Mesothelial cell of epicardium (in vitro differentiated cells): ENCODE data around the gene P2RY1. TPM values are rescaled to one million over a fixed set of nuclear protein-coding genes. Genes with fewer than 3 reads are reported as not detected.

Source experiments
- DNase-seq, 2 experiments: peaks; one replicate each; pipeline ENCODE4 v3.0.0; 2021; ENCODE audit warnings: low spot score in 2 of 2; ENCODE audit not compliant: unreplicated experiment in 2 of 2
- H3K27ac Mint-ChIP-seq: 2 replicates; pipeline ENCODE4 v1.8.0; 2021; ENCODE audit warnings: mixed read lengths
- H3K27me3 Mint-ChIP-seq: 2 replicates; pipeline ENCODE4 v1.8.0; 2021; ENCODE audit warnings: low read depth, mixed read lengths
- H3K36me3 Mint-ChIP-seq: 2 replicates; pipeline ENCODE4 v1.8.0; 2021; ENCODE audit warnings: mixed read lengths
- H3K4me1 Mint-ChIP-seq: 2 replicates; pipeline ENCODE4 v1.8.0; 2021; ENCODE audit warnings: mixed read lengths
- H3K4me3 Mint-ChIP-seq: 2 replicates; pipeline ENCODE4 v1.8.0; 2021; ENCODE audit warnings: mild to moderate bottlenecking, moderate library complexity, mixed read lengths
- H3K9me3 Mint-ChIP-seq: 2 replicates; pipeline ENCODE4 v1.8.0; 2021; ENCODE audit warnings: mixed read lengths
- total RNA-seq: library from RNA; stranded (reverse); gene quantifications from 3 replicates; pipeline ENCODE4 v1.2.1, GENCODE V29; 2021
- TF ChIP-seq, protein P1 (sequence below): fragments of 200-600 bp; sonication (generic); IDR thresholded peaks from one replicate; pipeline ENCODE4 v1.5.0; 2021; ENCODE audit warnings: antibody characterized with exemption; ENCODE audit not compliant: unreplicated experiment

Gene P2RY1
- total RNA-seq, 1 donor from 2014 or later: 8.5 TPM

DNA sequence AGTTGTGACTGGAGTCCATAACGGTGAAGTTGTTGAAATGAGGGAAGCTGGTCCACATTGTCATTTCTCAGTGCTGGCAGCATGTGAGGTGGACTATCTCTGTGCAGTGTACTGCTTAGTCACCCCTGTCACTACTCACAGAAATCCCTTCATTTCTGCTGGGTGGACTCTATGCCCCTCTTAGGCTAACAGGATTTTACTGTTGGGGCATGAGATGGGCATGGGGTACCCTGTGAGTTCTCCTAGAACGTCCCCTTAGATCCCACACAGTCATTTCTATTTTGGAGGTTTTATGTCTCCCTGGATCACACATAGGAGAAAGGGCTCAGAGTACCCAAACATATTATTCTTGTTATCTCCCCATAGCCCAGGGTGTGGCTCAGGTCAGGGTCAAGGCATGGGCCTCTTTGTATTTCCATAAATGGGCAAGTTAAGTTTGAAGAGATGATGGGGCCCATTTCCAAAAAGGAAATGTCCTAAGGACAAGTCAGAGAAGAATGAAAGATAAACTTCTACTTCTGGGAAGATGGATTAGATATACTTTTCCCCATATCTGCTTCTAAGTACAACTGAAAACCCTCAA is 15.2 kb downstream of the P2RY1 start:
- Mint-ChIP-seq H3K27ac (no peak overlapping the region), H3K4me3 (no peak overlapping the region), H3K9me3 (peaks cover 21% of the 10 kb centered on the region), H3K36me3 (peaks cover 6% of the 10 kb centered on the region), H3K4me1 (no peaks in the 10 kb centered on the region), H3K27me3 (no peaks in the 10 kb centered on the region)
- DNase-seq: no peak
- TF ChIP-seq, protein P1, sequence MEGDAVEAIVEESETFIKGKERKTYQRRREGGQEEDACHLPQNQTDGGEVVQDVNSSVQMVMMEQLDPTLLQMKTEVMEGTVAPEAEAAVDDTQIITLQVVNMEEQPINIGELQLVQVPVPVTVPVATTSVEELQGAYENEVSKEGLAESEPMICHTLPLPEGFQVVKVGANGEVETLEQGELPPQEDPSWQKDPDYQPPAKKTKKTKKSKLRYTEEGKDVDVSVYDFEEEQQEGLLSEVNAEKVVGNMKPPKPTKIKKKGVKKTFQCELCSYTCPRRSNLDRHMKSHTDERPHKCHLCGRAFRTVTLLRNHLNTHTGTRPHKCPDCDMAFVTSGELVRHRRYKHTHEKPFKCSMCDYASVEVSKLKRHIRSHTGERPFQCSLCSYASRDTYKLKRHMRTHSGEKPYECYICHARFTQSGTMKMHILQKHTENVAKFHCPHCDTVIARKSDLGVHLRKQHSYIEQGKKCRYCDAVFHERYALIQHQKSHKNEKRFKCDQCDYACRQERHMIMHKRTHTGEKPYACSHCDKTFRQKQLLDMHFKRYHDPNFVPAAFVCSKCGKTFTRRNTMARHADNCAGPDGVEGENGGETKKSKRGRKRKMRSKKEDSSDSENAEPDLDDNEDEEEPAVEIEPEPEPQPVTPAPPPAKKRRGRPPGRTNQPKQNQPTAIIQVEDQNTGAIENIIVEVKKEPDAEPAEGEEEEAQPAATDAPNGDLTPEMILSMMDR: no peak

DNA sequence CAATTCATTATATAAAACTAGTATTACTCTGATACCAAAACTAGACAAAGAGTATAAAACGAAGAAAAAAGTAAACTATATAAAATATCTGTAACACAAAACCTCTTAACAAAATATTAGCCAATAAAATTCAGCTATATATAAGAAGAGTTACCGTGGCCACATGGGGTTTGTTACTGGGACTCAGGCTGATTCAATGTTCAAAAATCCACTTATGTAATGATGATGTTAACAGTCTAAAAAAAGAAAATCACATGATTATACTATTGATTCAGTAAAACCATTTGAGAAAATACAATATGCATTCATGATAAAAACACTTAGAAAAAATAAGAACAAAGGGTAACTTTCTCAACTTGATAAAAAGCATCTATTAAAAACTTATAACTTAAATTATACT is 18.3 kb downstream of the P2RY1 start:
- TF ChIP-seq, protein P1: no peak
- no peaks in the 10 kb centered on the region for H3K27me3 Mint-ChIP-seq
- no peak for DNase-seq
- H3K4me3 Mint-ChIP-seq: no peak overlapping the region
- H3K27ac Mint-ChIP-seq: no peak overlapping the region
- H3K36me3 Mint-ChIP-seq: no peaks in the 10 kb centered on the region
- H3K9me3 Mint-ChIP-seq: peaks cover 11% of the 10 kb centered on the region
- no peaks in the 10 kb centered on the region for H3K4me1 Mint-ChIP-seq

DNA sequence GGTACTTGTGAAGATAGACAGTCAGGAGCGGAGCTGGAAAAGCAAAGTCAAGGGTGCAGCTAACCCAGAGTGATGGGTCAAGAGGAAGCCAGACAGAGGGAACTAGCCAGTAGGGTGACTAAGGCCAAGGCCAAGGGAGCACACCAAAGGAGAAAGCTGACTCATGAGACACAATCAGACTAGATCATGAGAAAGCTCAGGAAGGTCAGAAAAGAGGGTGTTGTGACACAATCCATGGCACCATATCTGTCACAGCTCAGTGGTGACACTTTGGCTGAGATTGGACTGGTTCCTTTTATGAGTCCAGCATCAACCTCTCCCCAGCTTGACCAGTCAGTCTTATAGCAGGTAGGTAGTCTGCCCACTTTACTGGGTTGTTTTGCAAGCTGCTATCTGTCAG is 22.2 kb downstream of the P2RY1 start:
- Mint-ChIP-seq H3K27me3 (no peaks in the 10 kb centered on the region), H3K4me3 (no peak overlapping the region), H3K27ac (no peak overlapping the region), H3K36me3 (no peaks in the 10 kb centered on the region), H3K9me3 (no peaks in the 10 kb centered on the region), H3K4me1 (peaks cover 5% of the 10 kb centered on the region)
- DNase-seq: no peak
- TF ChIP-seq, protein P1: no peak

DNA sequence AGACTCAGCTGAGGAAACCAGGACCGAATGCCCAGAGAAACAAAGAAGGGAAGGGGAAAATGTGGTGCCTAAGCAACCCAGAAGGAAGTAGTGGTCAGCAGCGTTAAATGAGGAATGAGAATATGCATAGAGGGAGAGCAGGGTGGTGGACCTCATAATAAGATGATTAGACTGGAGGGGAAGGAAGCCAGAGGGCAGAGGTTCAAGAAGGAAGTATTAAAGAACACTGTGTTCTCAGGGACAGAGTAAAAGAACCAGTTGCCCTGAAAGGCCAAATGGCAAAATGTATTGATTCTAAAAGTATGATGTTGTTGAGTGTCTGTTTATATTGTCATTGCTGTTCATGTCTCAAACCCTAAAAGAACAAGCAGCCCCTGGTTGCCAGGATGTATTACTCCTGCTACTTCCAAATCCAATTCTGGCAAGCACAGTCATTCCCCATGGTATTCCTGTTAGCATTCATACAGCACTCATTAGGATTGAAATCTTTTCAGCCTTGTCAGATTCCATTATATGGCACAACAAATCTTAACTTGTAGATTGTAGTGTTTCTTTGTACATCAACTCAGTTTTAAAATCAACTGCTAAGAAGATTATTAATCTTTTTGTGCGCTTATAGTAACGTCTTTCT is 23.4 kb downstream of the P2RY1 start:
- TF ChIP-seq, protein P1: no peak
- no peak for DNase-seq
- no peaks in the 10 kb centered on the region for H3K9me3 Mint-ChIP-seq
- H3K27ac Mint-ChIP-seq: no peak overlapping the region
- no peaks in the 10 kb centered on the region for H3K27me3 Mint-ChIP-seq
- H3K36me3 Mint-ChIP-seq: no peaks in the 10 kb centered on the region
- peaks cover 15% of the 10 kb centered on the region for H3K4me1 Mint-ChIP-seq
- H3K4me3 Mint-ChIP-seq: no peak overlapping the region

DNA sequence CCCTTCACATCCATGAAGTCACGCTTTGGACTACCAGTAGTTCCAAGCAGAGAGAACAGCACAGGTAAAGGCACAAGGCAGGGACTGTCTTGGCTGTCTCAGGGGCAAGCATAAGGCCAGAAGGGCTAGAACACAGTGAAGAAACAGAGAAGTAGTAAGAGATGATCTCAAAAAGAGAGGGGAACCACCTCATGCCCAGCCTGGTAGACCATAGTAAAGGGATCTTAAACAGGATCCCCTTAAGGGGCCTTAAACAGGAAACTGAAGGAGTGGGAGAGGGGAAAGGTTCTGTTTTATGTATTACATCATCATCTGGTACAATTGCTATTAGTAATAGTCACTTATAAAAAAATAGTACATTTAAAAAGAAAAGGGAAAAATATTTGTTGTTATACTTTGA is 25.8 kb downstream of the P2RY1 start:
- no peak overlapping the region for H3K4me3 Mint-ChIP-seq
- TF ChIP-seq, protein P1: no peak
- H3K4me1 Mint-ChIP-seq: peaks cover 16% of the 10 kb centered on the region
- H3K36me3 Mint-ChIP-seq: no peaks in the 10 kb centered on the region
- no peak overlapping the region for H3K27ac Mint-ChIP-seq
- DNase-seq: no peak
- H3K9me3 Mint-ChIP-seq: no peaks in the 10 kb centered on the region
- no peaks in the 10 kb centered on the region for H3K27me3 Mint-ChIP-seq
